ENCODE results near the gene MINDY4.
A peak's percentile ranks its signal among the peaks of the same experiment; 100 is the strongest.
"Not testable (repeated sequence)": the region's sequence is repeated elsewhere in the genome, so short reads cannot be mapped to it uniquely, and the experiment has no call there.

Gene MINDY4

DNA sequence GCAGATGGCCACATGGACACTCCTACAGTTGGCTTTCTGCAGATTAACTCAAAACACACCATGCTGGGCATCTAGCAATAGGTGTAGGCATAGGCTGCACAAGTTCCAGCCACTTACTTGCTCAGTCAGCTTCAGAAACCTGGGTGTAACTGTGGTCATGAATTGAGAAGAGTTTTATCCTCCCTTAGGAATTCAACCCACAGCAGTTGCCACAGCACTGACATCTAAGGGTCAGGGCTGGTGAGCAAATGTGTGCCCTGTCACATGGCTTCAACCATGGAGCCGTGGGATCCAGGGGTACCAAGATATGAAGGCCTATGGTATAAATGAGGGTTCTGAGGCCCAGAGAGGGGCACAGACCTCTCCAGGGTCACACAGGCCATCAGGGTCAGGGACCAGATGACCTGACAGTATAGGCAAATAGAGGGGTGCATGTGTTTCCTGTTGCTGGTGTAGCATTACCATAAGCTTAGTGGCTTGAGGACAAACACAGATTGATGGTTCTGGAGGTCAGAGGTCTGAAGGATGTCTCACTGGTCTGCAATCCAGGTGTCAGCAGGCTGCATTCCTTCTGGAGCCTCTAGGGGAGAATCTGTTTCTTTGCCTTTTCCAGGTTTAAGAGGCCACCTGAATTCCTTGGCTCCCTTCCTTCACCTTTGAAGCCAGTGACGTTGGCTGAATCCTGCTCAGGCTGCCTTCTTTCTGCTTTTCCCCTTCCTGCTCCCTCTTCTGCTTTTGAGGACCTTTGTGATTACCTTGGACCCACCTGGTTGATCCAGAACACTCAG is 24.1 kb downstream of the MINDY4 start:
- CTCF ChIA-PET, result interaction anchor here (0.9 kb wide), 1 partner anchor 11 kb away, joined by 3 read pairs; no protein-coding TSS in a partner anchor
- no peaks in the 10 kb centered on the region for H3K36me3 Mint-ChIP-seq
- no peak overlapping the region for H3K4me3 Mint-ChIP-seq
- peak overlapping the region; percentile 12 for H3K27ac Mint-ChIP-seq
- peaks cover 25% of the 10 kb centered on the region for H3K4me1 Mint-ChIP-seq
- H3K27me3 Mint-ChIP-seq, result no peaks in the 10 kb centered on the region
- H3K9me3 Mint-ChIP-seq, result no peaks in the 10 kb centered on the region
- no peak for DNase-seq

DNA sequence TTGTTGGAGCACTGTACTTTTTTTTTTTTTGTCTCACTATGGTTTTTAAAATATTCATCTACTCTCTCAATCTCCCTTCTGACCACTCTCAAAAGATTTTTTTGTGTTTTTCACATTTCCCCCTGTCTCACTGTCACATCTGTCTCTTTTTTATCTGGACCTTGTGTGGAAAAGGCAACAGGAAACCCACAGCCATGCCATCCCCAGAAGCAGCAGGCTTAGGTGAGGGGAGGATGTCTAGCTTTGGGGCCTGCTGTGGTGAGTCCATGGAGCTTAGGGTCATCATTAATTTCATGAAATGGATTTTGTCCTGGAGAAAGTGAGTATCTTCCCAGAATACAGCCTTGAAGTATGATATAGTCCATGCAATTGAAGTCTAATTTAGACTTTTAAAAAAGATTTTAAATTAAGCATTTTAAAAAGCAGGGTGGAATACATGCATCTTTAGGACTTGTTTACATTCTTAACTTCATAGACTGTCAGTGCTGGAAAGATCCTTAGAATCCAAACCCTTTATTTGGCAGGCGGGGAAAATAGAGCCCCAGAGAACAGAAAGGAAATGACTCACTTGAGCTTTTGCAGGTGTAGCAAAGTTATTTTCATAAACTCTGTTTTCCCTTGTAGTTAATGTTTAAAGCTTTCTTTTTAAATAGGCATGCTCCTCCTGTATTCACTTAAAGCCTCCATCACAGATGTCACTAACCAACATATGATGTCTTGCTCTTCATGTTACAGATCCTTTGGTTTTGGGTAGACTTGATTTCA is 25.1 kb downstream of the MINDY4 start:
- Mint-ChIP-seq H3K36me3 (no peaks in the 10 kb centered on the region), H3K9me3 (no peaks in the 10 kb centered on the region), H3K4me3 (no peak overlapping the region), H3K27ac (peak overlapping the region; percentile 12), H3K27me3 (no peaks in the 10 kb centered on the region), H3K4me1 (peaks cover 30% of the 10 kb centered on the region)
- CTCF ChIA-PET, result interaction anchor here (0.6 to 1.6 kb wide), 6 partner anchors 10 to 326 kb away, joined by 3 to 5 read pairs (median 4); partner anchors contain the start of gene CRHR2
- no peak for DNase-seq

DNA sequence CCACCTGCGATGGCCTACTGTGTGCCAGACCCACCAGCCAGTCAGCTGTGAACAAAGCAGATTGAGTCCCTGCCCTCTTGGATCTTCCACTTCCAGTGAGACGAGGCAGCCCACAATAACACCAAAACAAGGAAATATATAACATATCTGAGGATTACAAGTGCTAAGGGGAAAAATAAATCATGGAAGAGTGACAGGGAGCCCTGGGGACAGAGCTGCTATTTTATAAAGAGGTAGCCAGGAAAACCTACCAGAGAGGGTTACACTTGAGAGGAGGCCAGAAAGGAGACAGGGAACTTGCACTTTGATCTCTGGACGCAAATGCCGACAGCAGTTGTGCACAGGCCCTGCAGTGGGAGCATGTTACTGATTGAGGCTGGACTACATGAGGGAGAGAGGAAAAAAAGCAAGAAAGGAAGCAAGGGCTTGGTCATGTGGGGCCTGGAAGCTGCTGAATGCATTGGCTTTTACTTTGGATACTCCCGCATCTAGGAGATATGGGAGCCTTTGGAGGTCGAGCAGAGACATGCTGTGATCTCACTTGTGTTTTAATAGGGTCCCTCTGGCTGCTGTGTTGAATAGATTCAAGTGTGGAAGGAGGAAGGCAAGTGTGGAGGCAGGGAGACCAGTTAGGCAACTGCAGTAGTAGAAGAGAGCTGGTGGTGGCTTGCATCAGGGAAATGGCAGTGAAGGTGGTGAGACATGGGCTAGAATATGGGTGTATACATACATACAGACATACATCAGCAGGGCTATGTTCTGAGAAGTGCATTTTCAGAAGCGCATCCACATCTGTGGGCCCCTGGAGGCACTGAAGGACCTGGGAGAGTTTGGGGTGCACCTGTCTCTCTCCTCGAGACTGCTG is 26.2 kb downstream of the MINDY4 start:
- CTCF ChIA-PET, result interaction anchor here (0.6 to 2.2 kb wide), 6 partner anchors 115 to 325 kb away, joined by 3 to 5 read pairs (median 4); partner anchors contain the start of gene CRHR2
- H3K4me1 Mint-ChIP-seq, result peaks cover 30% of the 10 kb centered on the region
- H3K27me3 Mint-ChIP-seq, result no peaks in the 10 kb centered on the region
- no peaks in the 10 kb centered on the region for H3K9me3 Mint-ChIP-seq
- no peaks in the 10 kb centered on the region for H3K36me3 Mint-ChIP-seq
- DNase-seq, result no peak
- peak overlapping the region; percentile 12 for H3K27ac Mint-ChIP-seq
- no peak overlapping the region for H3K4me3 Mint-ChIP-seq

DNA sequence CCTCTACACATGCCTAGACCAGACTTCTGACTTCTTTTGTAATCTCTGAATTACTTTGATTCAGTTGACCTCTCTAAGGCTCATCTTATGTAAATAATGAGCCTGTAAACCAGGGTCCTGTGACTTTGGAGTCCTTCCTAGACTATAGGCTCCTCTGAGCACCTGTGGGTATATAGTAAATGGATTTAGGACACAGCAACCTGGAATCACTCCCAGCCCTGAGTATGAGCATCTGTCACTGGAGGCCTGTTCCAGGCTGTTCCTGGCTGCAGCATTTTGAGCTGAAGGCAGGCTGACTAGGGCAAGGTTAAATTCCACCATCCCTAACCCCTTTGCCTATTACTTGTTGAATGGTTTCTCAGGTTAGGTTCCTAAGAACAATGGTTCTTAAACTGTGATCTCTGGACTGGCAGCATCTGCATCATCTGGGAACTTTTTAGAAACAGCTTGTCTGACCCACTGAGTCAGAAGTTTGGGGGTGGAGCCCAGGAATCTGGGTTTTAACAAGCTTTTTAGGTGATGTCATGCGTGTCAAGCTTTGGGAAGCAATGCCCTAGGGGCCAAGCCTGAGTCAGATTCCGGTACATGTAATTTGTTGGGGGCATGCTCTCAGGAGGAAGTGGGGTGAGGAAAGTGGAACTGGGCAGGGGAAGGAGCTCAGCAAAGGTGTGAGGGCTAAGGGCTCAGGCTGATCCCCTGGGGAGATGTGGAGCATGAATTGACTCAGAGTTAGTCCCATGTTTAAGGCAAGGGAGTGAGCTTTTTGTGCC is 28.2 kb downstream of the MINDY4 start:
- no peaks in the 10 kb centered on the region for H3K9me3 Mint-ChIP-seq
- no peak overlapping the region for H3K27ac Mint-ChIP-seq
- no peaks in the 10 kb centered on the region for H3K27me3 Mint-ChIP-seq
- DNase-seq, result no peak
- H3K36me3 Mint-ChIP-seq, result no peaks in the 10 kb centered on the region
- no peak overlapping the region for H3K4me3 Mint-ChIP-seq
- peaks cover 30% of the 10 kb centered on the region for H3K4me1 Mint-ChIP-seq
- CTCF ChIA-PET, result interaction anchor here (0.9 to 1.8 kb wide), 6 partner anchors 8 to 324 kb away, joined by 3 to 26 read pairs (median 6); no protein-coding TSS in a partner anchor

DNA sequence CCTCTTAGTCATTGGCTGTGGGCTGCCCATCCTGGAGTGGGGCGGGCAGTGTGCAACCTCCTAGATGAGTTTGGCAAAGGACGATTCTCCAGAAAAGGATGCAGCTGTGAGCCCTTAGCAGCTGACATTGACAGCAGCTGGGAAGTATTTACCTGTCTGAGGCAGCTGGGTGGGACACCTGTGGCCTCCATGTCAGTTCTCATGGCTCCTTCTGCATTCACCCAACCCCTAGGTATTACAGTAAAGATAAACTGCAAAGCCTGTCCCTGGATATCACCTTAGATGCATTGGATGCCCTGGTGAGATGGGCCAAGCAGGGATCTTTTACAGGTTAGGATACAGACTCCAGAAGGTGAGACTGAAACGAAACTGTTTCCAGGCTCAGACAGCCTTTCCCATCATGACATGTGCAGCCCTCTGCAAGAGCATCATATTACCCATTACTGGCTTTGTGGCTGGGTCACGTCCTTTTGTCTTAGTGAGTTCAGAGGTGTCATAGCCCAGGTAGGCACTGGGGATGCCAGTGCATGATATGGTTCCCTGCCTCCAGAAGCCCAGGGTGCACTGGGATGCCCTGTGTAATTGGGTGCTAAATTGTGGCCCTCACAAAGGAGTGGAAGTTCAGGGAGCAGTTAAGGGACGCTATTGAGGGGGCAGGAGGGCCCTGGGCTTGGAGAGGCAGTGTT is 28.9 kb downstream of the MINDY4 start:
- no peaks in the 10 kb centered on the region for H3K36me3 Mint-ChIP-seq
- H3K4me1 Mint-ChIP-seq, result peaks cover 30% of the 10 kb centered on the region
- CTCF ChIA-PET, result interaction anchor here (0.9 to 2.2 kb wide), 7 partner anchors 9 to 323 kb away, joined by 3 to 26 read pairs (median 6); no protein-coding TSS in a partner anchor
- H3K27me3 Mint-ChIP-seq, result no peaks in the 10 kb centered on the region
- no peak overlapping the region for H3K4me3 Mint-ChIP-seq
- DNase-seq, result no peak
- no peak overlapping the region for H3K27ac Mint-ChIP-seq
- H3K9me3 Mint-ChIP-seq, result no peaks in the 10 kb centered on the region

DNA sequence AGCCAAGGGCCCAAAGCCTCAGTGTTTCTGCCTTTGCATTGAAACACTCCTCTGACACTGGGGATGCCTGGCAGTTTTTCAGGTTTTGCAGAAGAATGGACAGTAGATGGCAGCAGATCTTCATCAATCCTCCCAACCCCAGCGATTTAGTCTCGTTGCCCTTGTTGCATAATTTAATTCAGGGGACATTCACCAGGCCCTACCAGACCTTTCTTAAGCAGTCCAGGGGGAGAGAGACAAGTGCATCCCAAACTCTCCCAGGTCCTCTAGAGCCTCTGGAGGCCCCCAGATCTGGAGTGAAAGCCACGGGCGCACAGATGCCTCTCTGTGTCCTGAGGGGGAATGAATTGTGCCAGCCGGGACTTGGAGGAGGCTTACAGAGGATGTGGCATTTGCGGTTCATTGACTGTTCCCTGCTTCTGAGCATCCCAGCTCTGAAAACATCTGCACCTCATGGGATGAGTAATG is 29.6 kb downstream of the MINDY4 start:
- H3K4me3 Mint-ChIP-seq, result no peak overlapping the region
- H3K27ac Mint-ChIP-seq, result no peak overlapping the region
- CTCF ChIA-PET, result interaction anchor here (1.0 to 2.2 kb wide), 5 partner anchors 138 to 322 kb away, joined by 3 to 20 read pairs (median 7); no protein-coding TSS in a partner anchor
- peak; percentile 60 for DNase-seq
- no peaks in the 10 kb centered on the region for H3K9me3 Mint-ChIP-seq
- H3K27me3 Mint-ChIP-seq, result no peaks in the 10 kb centered on the region
- no peaks in the 10 kb centered on the region for H3K36me3 Mint-ChIP-seq
- H3K4me1 Mint-ChIP-seq, result peaks cover 24% of the 10 kb centered on the region

DNA sequence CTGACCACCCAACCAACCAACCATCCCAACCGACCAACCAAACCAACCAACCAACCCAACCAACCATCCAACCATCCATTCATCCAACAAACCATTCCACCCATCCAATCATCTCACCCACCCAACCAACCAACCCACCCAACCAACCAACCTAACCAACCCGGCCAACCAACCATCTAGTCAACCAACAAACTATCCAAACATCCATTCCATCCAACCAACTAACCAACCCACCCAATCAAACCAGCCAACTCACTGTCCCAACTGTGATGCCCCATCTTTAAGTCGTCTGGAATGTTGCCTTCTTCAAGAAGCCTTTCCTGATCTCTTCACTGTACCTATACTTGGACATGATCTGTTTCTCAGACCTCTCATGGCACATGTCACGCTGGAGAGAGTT is 31.6 kb downstream of the MINDY4 start:
- Mint-ChIP-seq H3K27me3 (no peaks in the 10 kb centered on the region), H3K4me1 (peaks cover 5% of the 10 kb centered on the region), H3K9me3 (no peaks in the 10 kb centered on the region), H3K36me3 (no peaks in the 10 kb centered on the region), H3K27ac (no peak overlapping the region), H3K4me3 (no peak overlapping the region)
- DNase-seq, result no peak
- CTCF ChIA-PET, result interaction anchor here (1.0 kb wide), 1 partner anchor 318 kb away, joined by 3 read pairs; no protein-coding TSS in a partner anchor

DNA sequence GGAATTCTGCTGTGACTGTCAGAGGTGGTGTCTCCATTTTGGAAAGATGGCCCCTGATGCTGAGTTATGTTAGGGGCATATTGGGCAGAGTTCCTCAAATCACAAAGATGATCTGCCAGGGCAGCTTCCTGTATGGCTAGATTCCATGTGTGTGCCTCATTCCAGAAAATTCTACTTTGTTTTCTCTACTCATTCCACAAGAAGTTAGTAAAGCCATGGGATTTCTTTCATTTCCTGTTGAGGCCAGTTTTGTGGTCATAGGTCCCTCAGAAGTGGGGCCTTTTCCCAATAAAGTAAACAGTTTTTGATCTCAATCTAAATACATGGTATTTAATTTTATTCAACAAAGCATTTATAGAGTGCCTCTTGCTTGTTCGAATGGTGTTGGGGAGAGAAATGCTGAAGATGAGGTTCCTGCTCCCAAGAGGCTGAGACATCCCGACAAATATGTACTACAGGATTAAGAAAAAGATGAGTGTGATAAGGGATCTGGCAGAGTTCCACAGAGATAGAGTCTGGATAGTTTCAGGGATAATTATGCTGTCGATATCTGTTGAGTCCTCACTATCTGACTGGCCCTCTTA is 33.0 kb downstream of the MINDY4 start:
- Mint-ChIP-seq H3K27ac (no peak overlapping the region), H3K36me3 (no peaks in the 10 kb centered on the region), H3K4me3 (no peak overlapping the region), H3K27me3 (no peaks in the 10 kb centered on the region), H3K4me1 (peaks cover 5% of the 10 kb centered on the region), H3K9me3 (no peaks in the 10 kb centered on the region)
- CTCF ChIA-PET, result interaction anchor here (1.0 to 1.6 kb wide), 3 partner anchors 174 to 318 kb away, joined by 3 to 5 read pairs (median 4); no protein-coding TSS in a partner anchor
- DNase-seq, result no peak

DNA sequence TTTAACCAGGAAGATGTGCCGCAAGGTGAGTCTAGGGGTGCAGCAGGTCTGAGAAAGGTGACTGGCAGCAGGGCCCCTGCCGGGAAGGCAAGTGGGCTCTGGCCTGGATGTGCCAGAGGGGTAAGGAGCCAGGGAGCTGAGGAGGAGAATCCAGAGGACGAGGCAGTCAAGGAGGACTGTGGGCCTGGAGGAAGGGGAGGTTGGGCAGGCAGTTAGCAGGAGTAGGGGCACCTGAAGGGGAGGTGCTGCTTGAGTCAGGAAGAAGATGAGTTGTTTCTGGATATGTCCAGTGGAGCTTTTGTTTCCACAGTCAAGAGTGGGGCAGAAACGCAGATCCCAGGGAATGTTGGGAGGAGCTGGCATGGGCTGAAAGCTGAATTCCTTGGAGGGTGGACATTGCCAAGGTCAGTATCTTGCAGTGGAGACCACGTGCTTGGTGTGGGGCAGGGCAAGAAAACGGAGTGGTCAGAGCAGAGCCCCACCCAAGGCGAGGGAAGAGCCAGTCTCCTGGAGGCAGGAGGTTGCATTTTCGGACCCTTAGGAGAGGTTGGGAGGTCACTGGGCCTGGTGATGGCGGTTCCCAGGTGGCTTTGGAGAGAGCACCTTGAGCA is 34.0 kb downstream of the MINDY4 start:
- Mint-ChIP-seq H3K9me3 (no peaks in the 10 kb centered on the region), H3K36me3 (no peaks in the 10 kb centered on the region), H3K4me3 (no peak overlapping the region), H3K4me1 (peaks cover 5% of the 10 kb centered on the region), H3K27ac (no peak overlapping the region), H3K27me3 (no peaks in the 10 kb centered on the region)
- DNase-seq, result no peak
- CTCF ChIA-PET, result interaction anchor here (0.8 to 1.6 kb wide), 4 partner anchors 9 to 317 kb away, joined by 3 to 5 read pairs (median 4); no protein-coding TSS in a partner anchor

DNA sequence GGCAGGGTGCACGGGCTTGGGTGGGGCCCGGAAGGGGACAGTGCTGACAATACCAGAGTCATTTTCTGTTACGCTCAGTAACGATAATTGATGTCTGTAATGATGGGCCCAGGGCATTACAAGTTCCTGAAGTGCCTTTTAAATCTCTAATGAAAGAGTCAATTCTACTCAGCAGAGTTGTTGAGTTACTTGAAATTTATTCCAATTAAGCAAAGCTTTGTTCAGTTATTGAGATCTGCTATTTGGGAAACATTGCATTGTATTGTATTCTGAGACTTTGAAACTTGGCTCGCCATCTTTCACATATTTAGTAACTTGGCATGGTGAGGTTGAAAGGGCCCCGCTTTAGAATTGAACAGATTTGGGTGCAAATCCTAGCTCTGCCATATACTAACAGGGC is 34.7 kb downstream of the MINDY4 start:
- CTCF ChIA-PET, result interaction anchor here (0.8 kb wide), 1 partner anchor 10 kb away, joined by 3 read pairs; no protein-coding TSS in a partner anchor
- Mint-ChIP-seq H3K4me3 (no peak overlapping the region), H3K27me3 (no peaks in the 10 kb centered on the region), H3K27ac (no peak overlapping the region), H3K9me3 (no peaks in the 10 kb centered on the region), H3K36me3 (no peaks in the 10 kb centered on the region), H3K4me1 (peaks cover 2% of the 10 kb centered on the region)
- no peak for DNase-seq

DNA sequence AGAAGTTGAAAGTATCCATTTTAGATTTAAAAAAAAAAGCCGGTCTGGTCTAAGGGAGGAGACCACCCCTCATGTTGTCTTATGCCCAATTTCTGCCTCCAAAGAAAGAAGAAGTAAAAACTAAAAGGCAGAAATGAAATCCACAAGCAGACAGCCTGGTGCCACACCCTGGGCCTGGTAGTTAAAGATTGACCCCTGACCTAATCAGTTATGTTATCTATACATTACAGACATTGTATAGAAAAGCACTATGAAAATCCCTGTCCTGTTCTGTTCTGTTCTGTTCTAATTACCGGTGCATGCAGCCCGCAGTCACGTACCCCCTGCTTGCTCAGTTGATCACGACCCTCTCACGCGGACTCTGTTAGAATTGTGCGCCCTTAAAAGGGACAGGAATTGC is 36.3 kb downstream of the MINDY4 start:
- DNase-seq, H3K36me3 Mint-ChIP-seq, H3K27me3 Mint-ChIP-seq, H3K27ac Mint-ChIP-seq, CTCF ChIA-PET, H3K9me3 Mint-ChIP-seq, H3K4me3 Mint-ChIP-seq, H3K4me1 Mint-ChIP-seq: not testable (repeated sequence)

DNA sequence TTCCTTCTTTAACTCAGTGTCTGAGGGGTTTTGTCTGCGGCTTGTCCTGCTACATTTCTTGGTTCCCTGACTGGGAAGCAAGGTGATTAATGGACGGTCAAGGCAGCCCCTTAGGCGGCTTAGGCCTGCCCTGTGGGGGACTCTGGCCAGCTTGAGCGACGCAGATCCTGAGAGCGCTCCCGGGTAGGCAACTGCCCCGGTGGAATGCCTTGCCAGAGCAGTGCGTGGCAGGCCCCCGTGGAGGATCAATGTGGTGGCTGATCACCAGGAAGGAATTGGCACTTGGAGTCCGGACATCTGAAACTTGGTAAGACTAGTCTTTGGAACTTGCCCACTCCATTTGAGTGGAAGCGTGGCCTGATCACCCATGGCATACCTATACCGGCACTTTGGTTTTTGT is 36.7 kb downstream of the MINDY4 start:
- H3K27me3 Mint-ChIP-seq, H3K27ac Mint-ChIP-seq, H3K4me3 Mint-ChIP-seq, CTCF ChIA-PET, H3K9me3 Mint-ChIP-seq, H3K36me3 Mint-ChIP-seq, H3K4me1 Mint-ChIP-seq, DNase-seq: not testable (repeated sequence)

All from activated naive CD4-positive, alpha-beta T cell treated with anti-CD3 and anti-CD28 coated beads, Interleukin-2, amount 10 ng/mL, durations not matched to agents 7 days and 5 days (primary cell).